Tibial nerve (tissue), 4 donors: ENCODE data around the gene PEX19.

Experiments used
- EP300 ChIP-seq, 2 donors: sonication (generic); formaldehyde crosslinking; IDR thresholded peaks; one replicate each; pipeline ENCODE4 v1.6.1; 2017; ENCODE audit warnings: antibody characterized with exemption in 2 of 2, mild to moderate bottlenecking in 1 of 2
- POLR2A ChIP-seq, 2 donors: fragments of 450-650 bp; IDR thresholded peaks; one replicate each; pipeline ENCODE4 v1.6.1; 2017; ENCODE audit warnings: antibody characterized with exemption in 2 of 2, mild to moderate bottlenecking in 2 of 2, moderate library complexity in 2 of 2
- TF ChIP-seq, protein P1 (sequence below), 5 experiments: fragments of 200-600 bp in 3 of 5; fragments of 450-650 bp in 2 of 5; sonication (generic) in 3 of 5; IDR thresholded peaks; one replicate each; pipeline ENCODE4 v1.5.1; 2016 to 2019; ENCODE audit warnings: antibody characterized with exemption in 5 of 5, mild to moderate bottlenecking in 3 of 5, moderate library complexity in 2 of 5

DNA sequence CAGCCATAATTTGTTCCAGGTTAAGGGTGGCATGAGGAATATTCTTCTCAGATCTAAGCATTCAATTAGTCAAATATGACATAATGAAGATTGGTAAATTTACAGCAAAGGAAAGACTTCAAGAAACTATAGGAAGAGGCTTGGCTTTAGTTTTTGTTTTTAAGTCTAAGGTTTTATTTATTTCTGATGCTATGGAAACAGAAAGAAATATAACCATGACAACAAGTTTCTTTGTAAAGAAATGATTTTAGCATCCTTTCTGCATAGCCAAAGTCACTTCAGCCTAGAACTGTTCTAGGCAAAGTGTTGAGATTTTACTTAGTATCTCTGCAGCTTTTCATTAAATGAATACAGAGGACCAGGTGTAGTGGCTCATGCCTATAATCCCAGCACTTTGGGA, 52.0 kb downstream of the PEX19 start:
- TF ChIP-seq, protein P1, sequence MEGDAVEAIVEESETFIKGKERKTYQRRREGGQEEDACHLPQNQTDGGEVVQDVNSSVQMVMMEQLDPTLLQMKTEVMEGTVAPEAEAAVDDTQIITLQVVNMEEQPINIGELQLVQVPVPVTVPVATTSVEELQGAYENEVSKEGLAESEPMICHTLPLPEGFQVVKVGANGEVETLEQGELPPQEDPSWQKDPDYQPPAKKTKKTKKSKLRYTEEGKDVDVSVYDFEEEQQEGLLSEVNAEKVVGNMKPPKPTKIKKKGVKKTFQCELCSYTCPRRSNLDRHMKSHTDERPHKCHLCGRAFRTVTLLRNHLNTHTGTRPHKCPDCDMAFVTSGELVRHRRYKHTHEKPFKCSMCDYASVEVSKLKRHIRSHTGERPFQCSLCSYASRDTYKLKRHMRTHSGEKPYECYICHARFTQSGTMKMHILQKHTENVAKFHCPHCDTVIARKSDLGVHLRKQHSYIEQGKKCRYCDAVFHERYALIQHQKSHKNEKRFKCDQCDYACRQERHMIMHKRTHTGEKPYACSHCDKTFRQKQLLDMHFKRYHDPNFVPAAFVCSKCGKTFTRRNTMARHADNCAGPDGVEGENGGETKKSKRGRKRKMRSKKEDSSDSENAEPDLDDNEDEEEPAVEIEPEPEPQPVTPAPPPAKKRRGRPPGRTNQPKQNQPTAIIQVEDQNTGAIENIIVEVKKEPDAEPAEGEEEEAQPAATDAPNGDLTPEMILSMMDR (IDR thresholded peaks at IDR 0.05), result no peak
- TF ChIP-seq EP300 (IDR thresholded peaks at IDR 0.05) (no peak), POLR2A (IDR thresholded peaks at IDR 0.05) (no peak)
